RCC 7860 (cell line): Measurements from ENCODE around the gene VASH1.

ENCODE experiments used
- DNase-seq: peaks from one replicate; pipeline ENCODE4 v3.0.0-alpha.2; 2015; ENCODE audit warnings: low spot score
- FAIRE-seq: peaks from 2 replicates; lab custom pipeline; 2012; peaks lifted over from hg19 to GRCh38; lab: Jason Lieb, UNC

The VASH1 gene

GRCh38 chr14:76741074-76741473, 20.2 kb upstream of the VASH1 start:
- FAIRE-seq (no peak), DNase-seq (no peak)

DNA sequence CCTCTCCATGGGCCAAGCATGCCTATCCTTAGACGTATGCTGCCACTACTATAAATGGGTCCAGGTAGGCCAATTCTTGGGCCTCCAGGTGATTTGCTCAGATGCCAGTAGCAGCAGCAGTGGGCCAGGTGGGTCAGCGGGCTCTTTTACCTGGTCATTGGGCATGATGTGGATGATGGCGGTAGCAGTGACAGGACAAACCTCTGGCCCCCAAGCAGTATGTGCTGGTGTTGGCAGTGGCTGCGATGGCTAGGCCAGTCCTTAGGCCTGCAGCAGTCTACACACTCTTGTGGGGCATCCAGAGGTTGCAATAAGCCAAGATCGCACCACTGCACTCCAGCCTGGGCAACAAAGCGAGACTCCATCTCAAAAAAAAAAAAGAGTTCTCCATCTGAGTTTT, 19.1 kb upstream of the VASH1 start:
- no peak for FAIRE-seq
- no peak for DNase-seq

DNA sequence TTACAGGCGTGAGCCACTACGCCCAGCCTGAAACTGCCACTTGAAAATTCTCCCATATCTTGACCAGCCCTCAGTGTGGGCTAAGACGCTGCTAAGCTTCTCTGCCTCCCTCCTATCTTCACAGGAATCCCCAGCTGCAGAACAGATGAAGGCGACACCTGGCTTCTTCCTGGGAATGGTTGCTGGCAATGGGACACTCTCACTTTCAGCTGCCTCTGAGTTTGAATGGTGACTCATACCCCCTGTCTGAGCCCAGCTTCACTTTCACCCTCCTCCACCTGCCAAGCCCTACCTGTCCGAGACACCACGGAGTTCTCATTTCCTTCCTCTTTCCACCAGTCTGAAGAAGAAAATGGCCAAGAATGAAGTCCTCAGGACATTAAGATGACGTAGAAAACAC, 18.3 kb upstream of the VASH1 start:
- no peak for FAIRE-seq

DNA sequence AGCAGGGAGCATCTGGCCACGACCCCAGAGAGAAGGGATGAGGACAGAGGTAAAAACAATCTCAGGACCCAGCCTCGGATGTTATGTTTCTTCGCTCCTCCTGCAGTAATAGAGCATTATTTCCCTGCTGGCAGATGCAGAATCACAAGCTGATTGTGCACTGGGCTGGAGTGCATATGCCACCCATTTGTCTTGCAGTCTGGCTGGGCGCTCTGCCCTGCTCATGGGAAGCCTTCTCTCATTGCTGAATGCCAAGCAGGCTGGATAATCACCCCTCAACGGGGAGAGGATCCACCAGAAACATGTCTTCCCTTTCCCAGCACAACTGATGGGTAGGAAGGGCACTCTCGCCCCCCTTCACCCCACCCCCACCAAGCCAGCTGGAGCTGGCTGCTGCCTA, 8.5 kb upstream of the VASH1 start:
- FAIRE-seq (no peak), DNase-seq (no peak)

More for the DNA sequence above, 18.3 kb upstream of the VASH1 start:
- DNase-seq = no peak

DNA sequence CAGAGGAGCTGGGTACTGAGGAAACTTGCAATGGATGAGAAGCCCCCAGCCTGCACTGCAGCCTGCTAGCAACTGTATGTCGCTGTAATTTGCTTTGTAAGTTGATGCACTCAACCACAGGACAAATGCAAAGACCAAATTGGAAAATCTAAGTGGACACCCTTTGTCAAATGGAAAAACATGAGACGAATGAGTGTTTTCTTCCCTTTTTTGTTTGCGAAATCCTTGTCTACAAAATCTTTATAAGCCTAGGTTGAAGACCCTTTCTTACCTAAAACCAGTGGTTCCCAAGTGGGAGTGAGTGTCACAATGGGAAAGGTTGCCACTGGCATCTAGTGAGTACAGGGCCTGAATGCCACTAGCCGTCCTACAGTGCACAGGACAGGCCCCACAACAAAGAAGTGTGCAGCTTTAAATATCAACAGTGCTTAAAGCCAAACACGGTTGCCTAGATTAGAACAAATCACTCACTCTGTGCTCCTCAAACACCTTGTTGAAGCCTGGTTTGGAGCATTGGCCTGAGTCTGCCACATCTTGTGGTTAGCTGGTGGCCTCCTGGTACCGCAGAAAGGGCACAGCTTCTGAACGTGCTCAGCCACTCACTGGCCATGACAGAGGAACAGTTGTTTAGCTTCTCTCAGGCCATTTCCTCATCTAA, 7.6 kb upstream of the VASH1 start:
- no peak for DNase-seq
- FAIRE-seq = no peak

DNA sequence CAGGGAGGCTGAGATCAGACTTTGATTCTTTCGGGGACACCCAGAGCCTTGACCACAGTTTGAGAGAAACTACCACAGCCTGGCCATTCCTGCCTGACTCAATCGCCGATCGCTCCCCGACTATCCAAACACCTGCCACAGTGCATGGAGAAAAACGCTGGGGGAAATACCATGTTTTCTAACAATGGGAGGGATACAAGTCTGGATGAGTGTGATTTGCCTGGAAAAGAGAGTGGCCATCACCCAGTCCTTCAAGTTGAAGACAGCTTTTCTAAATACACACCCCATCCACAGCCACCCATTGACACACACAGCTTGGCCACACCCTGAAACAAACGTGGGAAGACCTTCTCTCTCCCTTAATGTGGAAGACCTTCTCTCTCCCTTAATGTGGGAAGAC, 6.7 kb upstream of the VASH1 start:
- FAIRE-seq (no peak), DNase-seq (no peak)

DNA sequence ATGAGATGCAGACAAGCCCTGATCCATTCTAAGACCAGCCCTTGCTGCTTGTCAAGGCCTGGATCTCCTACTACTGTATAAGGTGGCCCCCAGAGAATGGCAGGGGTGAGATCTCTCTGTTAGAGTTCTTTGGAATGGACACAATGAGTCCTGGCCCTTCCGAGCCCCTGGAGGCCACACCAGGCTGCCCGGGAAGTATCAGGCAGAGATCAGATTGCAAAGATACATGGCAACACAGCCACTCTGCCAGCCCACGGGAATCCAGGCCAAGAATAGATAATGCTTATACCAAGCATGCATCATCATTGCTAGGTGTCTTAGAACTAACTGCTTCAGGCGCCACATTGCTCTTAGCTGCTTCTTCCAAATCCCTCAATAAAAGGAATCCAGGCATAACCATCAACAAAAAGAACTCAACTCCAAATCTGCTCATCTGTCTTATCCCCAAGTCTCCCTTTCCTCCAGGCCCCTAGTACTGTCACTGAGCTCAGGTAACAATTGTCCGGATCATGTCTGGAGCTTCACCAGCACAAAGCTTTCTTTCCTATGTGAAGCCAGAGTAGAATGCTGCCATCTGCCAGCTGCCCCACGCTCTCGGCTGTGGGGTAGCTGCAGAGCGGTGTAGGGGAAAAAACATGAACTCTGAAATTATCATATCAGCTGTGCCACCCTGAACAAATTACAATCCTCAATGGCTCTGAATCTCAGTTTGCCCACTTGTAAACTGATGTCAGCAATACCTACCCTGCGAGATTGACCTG, 5.5 kb upstream of the VASH1 start:
- DNase-seq (no peak), FAIRE-seq (no peak)

DNA sequence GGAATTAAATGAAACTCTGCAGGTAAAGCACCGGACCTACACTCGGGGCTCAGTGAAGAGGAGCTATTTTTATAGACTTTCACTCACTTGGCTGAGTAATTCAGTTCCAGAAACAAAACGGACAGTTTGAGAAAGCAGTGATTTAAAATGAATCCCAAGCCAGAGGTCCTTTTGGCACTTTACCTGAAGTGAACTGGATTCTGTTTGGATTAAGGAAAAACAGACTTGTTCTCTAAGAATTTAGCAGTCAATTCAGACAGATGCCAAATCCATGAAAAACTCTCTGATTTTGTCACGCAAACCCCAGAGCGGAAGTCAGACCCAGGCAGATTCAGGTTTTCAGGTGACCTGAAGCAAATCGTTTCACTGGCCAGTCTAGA, 4.9 kb upstream of the VASH1 start:
- no peak for FAIRE-seq

GRCh38 chr14:76759589-76759988, 1.7 kb upstream of the VASH1 start:
- FAIRE-seq (no peak), DNase-seq (no peak)

More for the DNA sequence above, 4.9 kb upstream of the VASH1 start:
- DNase-seq = no peak

DNA sequence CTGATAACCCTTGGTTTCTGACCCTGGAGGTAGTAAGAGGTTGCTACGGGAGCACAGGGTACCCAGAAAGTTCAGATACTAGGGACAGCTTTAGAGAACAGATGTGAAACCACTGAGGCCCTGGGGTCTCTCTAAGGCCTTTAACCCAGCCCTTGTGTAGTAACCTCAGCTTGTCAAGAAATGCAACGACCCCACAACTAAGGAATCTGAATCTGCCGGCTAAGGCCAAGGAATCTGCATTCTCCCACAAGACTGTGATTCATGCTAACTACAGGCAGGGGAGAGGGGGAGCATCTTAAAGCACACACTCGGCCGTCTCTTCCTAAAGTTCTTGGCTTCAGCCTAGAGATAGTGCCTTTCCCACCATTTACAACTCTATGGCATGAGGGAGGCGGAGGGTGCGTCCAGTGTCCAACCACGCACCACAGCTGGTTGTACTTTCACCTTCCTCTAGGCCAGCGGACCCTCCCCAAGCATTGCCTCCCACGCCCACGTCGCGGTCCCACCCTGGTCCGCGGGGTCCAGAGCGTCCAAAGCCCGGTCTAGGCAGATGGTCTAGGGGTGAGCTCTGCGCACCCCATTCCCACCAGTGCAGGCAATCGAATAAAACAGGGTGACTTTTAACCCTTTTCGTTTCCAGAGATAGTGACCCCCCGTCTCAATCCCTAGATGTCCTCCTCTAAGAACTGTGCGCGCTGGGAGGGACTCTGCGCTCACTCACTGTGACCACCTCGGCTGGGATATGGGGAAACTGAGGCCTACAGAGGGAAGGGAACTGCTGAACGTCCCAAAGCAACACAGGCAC, 735 bp upstream of the VASH1 start:
- DNase-seq (no peak), FAIRE-seq (no peak)

DNA sequence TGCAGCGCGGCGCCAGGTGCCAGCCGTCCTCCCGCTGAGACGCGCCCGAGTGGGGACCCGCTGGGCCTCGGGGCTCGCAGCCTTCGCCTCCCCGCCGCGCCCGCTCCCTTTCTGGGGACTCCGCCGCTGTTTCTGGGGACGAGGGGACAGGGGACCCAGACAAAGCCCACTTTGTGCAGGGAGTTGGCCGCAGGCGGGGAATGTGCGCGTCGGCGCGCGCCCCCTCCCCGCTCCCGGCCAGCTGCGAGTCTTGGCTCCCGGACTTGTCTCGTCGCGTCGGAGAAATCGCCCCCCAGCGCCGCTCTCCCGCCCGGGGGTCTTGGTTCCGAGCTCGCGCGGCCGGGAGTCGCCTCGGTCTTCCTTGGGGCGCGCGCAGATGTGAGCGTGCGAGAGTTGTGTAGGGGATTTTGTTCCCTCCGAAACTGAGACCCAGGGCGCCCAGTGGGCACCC, 717 bp downstream of the VASH1 start:
- DNase-seq (no peak), FAIRE-seq (no peak)

DNA sequence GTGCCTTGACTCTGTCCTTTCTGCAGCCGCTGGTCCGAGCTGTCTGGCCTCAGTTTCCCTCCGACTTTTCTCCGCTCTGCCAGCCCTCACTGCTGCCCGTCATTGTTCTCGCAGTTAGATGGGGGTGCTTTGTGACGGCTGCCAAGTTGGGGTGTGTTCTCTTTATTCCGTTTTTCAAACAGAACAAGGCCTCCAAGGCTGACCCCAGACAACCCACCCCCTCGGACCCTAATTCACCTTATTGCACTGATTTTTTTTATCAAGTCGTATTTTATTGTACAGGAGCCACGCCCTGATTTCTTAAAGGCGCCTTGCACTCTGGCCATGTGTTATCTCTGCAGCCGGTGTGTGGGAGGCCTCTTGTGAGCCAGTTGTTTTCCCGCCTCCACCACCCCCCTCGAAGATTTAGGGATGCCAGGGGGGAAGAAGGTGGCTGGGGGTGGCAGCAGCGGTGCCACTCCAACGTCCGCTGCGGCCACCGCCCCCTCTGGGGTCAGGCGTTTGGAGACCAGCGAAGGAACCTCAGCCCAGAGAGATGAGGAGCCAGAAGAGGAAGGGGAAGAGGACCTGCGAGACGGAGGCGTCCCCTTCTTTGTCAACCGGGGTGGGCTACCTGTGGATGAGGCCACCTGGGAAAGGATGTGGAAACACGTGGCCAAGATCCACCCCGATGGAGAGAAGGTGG, 1.3 kb downstream of the VASH1 start:
- FAIRE-seq (no peak), DNase-seq (no peak)

- no peak for DNase-seq
- no peak for FAIRE-seq
These were observed 2.1 kb downstream of the VASH1 start for GRCh38 chr14:76763096-76764041.

GRCh38 chr14:76765461-76765931, 4.2 kb downstream of the VASH1 start:
- FAIRE-seq = no peak
- no peak for DNase-seq

GRCh38 chr14:76767681-76768656, 6.7 kb downstream of the VASH1 start:
- DNase-seq (no peak), FAIRE-seq (no peak)

- no peak for DNase-seq
- FAIRE-seq = no peak
These were observed 7.6 kb downstream of the VASH1 start for GRCh38 chr14:76768671-76769500.

- DNase-seq = no peak
- no peak for FAIRE-seq
These were observed 8.5 kb downstream of the VASH1 start for GRCh38 chr14:76769636-76770292.
